HG03139 (cell line): ENCODE measurements around the gene GALNT15.

Experiments used
- ATAC-seq: cut with Tn5 transposase; IDR thresholded peaks from one replicate; pipeline ENCODE4 v1.9.1; 2021; ENCODE audit not compliant: unreplicated experiment

GALNT15 gene

GRCh38 chr3:16186565-16186964 lies 12.1 kb downstream of the GALNT15 start:
- no peak for ATAC-seq

GRCh38 chr3:16187213-16187790 lies 12.8 kb downstream of the GALNT15 start:
- no peak for ATAC-seq

- ATAC-seq = no peak
These were observed 13.6 kb downstream of the GALNT15 start for GRCh38 chr3:16188071-16188470.

DNA sequence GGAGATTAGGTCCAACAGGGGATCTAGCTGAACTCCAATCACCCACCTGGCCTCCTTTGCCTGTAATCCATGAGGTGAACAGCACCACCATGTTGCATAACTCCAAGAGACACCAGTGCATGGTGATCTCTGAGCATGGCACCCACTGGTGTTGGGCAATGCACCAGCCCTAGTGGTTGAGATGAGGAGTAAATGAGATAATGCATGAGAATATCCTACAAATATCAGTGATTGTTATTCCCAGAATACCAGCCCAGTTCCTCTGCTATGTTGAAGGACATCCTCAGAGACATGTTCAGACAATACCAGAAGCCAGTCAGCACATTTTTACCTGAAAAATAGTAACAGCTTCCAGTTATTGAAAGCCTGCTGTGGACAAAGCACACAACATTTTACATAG lies 14.7 kb downstream of the GALNT15 start:
- no peak for ATAC-seq

DNA sequence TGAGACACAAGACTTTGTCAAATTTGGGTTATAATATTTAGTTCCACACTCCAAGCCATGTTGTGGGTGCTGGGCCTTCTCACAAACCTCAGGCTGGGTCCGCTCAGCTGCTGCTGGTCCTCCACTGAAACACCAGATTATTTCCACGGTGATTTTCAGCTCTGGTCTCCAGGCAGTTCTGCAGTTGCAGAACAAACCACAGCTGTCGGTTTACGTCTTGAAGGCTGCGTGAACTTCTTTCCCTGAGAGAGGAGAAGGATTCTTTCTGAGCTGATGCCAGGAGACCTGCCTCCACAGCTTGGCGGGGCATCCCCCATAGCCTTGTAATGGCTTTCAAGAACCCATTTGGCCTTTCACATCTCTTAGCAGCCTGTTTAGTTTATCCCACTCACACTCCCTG lies 16.2 kb downstream of the GALNT15 start:
- ATAC-seq = no peak

DNA sequence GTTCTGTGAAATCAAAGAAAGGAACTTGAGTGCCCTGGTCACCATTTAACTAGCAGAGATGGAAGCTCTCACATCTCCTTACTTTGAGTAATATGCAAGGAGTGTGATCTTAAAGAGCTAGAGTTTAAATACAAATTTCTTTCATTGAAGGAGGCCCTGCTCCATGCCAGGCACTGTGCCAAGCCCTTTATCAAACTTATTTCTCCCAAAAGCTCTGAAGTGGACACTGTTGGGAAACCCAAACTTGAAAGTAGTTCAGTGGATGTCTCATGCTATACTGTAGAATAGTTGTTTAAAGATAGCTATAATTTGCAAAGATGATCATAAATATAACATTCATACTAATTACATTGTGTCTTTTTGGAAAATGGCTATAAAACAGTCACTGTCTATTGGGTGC lies 17.1 kb downstream of the GALNT15 start:
- no peak for ATAC-seq

DNA sequence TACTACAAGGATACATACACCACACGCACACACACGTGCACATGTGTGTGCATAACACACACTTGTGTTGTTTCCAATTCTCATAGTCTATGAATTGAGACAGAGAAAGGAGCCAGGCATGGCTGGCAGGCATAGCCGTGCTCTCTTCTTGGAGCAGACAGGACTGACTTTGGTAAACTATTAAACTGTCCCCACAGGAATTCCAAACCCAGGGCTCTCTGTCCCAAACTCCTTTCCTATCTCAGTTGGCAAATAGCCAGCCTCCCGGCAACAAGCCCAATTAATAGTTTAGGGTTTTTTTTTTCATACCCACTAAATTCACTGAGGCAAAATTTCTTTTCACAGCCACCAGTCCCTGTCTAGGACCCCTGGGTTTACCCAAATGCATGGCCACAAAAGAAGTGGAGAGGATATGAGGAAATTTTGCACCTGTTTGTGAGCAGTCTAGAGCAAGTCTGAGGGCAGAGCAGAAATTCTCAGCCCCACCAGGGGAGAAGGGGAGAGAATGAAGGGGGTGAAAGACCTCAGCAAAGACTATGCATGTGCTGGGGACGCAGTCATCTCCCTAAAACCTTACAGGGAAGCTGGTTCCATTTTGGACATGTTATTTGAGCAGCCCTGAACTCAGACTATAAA lies 17.8 kb downstream of the GALNT15 start:
- no peak for ATAC-seq

DNA sequence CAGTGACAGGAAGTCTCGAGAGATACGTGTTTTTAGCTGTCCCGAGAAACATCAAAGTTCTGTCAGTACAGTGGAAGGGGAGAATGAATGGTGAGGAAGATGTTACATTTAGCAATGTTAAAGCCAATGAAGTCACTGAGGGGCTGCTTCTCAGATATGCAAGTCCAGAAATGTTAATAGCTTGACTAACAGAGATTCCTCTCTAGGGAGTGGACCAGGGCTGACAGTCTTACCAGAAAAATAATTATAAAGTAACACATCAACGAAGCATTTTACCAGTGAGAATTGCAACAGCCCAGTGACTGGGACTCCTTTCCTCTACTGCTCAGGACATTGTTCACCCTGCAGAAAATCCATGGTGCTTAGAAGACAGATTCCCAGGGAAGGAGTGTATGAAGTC lies 23.9 kb downstream of the GALNT15 start:
- no peak for ATAC-seq

DNA sequence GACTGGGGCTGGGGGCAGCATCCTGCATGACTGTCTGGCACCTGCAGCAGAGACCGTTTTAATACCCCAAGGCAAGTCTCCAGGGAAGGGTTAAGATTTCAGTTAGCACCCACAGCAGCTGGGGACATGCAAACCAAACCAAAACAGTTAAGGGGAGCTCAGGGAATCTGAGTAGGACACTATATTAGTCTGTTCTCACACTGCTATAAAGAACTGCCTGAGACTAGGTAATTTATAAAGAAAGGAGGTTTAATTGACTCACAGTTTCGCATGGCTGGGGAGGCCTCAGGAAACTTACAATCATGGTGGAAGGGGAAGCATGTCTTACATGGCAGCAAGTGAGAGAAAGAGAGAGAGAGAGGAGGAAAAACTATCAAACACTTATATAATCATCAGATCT lies 25.3 kb downstream of the GALNT15 start:
- no peak for ATAC-seq

DNA sequence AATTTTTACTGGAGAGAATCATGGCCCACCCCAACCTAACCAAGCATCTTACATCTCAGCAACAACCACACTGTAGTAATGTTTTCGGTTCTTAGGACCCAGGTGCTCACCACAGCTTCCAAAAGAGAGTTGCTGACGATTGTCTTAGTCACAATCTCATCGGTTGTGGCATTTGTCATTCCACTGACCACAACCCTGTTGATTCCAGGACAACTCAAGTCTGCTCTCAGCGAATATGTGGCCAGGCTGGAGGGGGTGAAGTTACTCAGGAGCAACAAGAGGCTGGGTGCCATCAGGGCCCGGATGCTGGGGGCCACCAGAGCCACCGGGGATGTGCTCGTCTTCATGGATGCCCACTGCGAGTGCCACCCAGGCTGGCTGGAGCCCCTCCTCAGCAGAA lies 25.9 kb downstream of the GALNT15 start:
- no peak for ATAC-seq

GRCh38 chr3:16203031-16203430 lies 28.6 kb downstream of the GALNT15 start:
- ATAC-seq = no peak

DNA sequence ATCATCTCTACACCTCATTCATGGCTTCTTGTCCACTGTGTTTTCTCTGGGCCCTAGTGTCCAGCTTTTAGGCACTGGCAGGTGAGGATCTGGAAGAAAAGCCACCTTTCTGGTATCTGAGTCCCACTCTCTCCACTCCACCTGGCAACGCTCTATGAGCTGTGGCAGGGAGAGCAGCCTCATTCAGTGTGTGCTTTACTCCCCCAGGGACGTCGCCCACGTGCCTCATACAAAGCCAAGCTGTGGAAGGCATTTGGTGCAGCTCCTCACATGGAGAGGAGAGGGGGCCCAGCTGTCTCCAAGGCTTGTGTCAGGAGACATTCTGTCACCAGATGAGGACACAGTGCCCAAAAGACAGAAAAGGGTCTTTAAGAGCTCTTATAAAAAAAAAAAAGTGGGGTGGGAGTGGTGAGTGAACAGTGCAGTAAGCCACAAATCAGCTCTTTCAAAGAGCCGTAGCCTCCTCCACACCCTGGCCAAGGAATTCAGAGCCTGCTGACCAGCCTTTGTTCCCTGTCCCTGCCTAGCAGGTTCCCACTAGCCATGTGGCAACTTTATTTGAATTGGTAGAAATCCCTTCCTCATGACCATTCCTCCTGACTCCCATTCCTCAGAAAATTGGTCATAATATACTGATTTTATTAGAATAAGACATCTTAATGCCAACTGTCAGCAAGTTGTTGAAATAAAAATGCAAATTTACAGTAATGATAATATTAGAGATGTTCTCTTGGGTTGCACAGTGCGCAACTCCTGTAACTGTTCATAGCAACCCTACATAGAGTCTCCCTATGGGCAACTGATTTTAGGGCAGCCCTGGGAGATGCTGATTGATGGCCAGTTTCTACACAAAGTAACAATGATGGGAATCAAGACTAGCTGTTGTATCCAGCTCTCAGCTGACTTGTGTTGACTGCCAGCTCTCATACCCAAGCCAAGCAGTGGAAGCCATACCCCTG lies 29.5 kb downstream of the GALNT15 start:
- ATAC-seq = no peak

DNA sequence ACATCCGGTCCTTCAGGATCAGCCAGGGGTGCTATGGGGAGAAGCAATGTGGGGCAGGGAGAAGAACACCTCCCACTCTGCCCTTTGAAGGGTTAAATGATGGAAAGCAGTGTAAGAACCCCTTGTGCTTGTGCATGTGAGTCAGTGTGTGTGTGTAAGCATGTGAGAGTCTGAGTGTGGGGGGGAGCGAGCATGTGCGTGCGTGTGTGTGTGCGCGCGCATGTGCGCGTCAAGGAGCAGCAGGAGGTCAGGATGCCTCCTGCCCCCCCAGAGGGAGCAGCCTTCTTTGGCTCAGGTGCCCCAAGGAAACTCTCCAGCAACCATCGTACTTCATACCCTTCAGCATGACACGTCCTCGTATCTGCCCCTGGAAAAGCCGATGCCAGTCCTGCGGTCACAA lies 30.3 kb downstream of the GALNT15 start:
- no peak for ATAC-seq

GRCh38 chr3:16205156-16205870 lies 30.8 kb downstream of the GALNT15 start:
- ATAC-seq = no peak

GRCh38 chr3:16207031-16207430 lies 32.6 kb downstream of the GALNT15 start:
- ATAC-seq = no peak

- ATAC-seq = no peak
These were observed 36.9 kb downstream of the GALNT15 start for GRCh38 chr3:16211176-16211904.

DNA sequence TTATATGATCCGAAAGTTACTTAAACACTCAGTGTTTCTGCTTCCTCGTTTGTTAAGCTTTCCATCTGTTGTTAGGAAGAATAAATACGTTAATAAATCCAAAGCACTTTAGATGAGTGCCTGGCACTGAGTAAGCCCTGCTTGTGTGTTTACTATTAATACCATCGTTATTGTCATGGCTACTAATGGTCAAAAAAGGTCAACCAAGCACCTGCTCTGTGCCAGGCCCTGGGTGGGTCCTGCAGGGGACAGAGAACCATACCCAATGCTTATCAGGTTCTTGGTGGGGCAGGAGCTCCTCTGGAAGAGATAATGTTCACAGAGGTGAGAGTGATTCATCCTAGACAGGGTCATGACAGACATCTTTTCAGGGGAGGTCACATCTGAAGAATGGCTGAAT lies 39.9 kb downstream of the GALNT15 start:
- no peak for ATAC-seq

DNA sequence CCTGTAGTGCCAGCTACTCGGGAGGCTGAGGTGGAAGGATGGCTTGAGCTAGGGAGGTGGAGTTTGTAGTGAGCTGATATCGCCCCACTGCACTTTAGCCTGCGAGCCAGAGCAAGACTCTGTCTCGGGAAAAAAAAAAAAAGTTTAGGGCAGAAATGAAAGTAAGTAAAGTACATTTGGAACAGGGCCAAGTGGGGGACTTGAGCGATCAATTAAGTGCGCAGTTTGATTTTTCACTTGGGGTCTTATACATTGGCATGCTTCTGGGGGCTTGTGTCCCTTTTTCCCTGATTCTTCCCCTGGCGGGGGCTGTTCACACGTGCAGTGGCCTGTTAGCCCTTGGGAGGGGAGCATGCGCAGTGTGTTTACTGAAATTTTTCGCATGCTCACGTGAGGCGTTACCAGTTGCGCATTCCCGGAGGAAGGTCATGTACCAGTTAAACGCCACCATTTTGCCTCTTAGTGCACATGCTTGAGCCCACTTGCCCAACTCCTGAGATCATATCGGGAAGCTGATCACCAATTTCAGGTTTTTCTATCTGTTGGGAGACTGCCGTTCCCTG lies 42.0 kb downstream of the GALNT15 start:
- ATAC-seq = no peak

- no peak for ATAC-seq
These were observed 45.3 kb downstream of the GALNT15 start for GRCh38 chr3:16219777-16220176.

DNA sequence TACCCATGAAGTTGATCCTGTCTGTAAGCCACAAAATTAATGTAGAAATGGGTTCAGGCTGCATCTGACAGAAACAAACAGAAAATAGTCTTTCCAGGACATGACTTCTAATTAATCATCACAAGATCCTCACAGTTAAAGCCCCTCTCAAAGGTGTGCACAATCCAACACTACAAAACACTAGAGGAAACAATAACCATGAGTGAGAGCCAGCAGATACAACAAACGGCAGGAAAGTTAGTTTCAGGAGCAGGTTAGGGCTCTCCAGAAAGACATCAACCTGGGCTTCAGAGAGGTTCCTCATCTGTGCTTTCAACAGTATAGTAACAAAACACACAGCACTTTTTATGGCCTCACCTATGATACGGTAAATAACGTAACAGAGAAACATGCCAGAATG lies 47.5 kb downstream of the GALNT15 start:
- no peak for ATAC-seq
